OCI-LY3 (cell line): Measurements from ENCODE around the gene TANC1.

Experiments used
- H2AFZ ChIP-seq: fragments of 200-600, 300-600 bp; shearing (Covaris generic); 2 replicates; pipeline ENCODE4 v1.6.0; 2014; ENCODE audit warnings: antibody characterized with exemption, low read depth, low read length
- H3K27ac ChIP-seq: fragments of 200-600, 300-600 bp; sonication (generic); 2 replicates; pipeline ENCODE4 v1.5.1; 2014; ENCODE audit warnings: mild to moderate bottlenecking, low read length, moderate library complexity, mixed read lengths
- H3K27me3 ChIP-seq: fragments of 200-600, 300-600 bp; sonication (generic); 2 replicates; pipeline ENCODE4 v1.6.1; 2014; ENCODE audit warnings: low read depth, low read length, mixed read lengths
- H3K36me3 ChIP-seq: fragments of 200-600, 300-600 bp; sonication (generic); replicated peaks from 2 replicates; pipeline ENCODE3; 2014; ENCODE audit warnings: low read depth, low read length, mixed read lengths
- H3K4me1 ChIP-seq: fragments of 300-600, 200-600 bp; sonication (generic); 2 replicates; pipeline ENCODE4 v1.6.1; 2014; ENCODE audit warnings: low read length, mixed read lengths
- H3K4me2 ChIP-seq: fragments of 200-600, 300-600 bp; sonication (generic); 2 replicates; pipeline ENCODE4 v1.6.1; 2014; ENCODE audit warnings: low read length, mixed read lengths
- H3K4me3 ChIP-seq: fragments of 300-600, 200-600 bp; sonication (generic); 2 replicates; pipeline ENCODE4 v1.5.1; 2014; ENCODE audit warnings: antibody characterized with exemption, mild to moderate bottlenecking, low read length, moderate library complexity
- H3K79me2 ChIP-seq: fragments of 300-600, 200-600 bp; shearing (Covaris generic); 2 replicates; pipeline ENCODE4 v1.6.1; 2014; ENCODE audit warnings: mild to moderate bottlenecking, low read length, mixed read lengths
- H3K9ac ChIP-seq: fragments of 300-600, 200-600 bp; shearing (Covaris generic); 2 replicates; pipeline ENCODE4 v1.6.0; 2014; ENCODE audit warnings: mild to moderate bottlenecking, low read length, moderate library complexity
- H3K9me3 ChIP-seq: fragments of 200-600, 300-600 bp; shearing (Covaris generic); 2 replicates; pipeline ENCODE4 v1.6.1; 2014; ENCODE audit warnings: low read length, mixed read lengths; ENCODE audit not compliant: insufficient read depth
- H4K20me1 ChIP-seq: fragments of 200-600, 300-600 bp; sonication (generic); 2 replicates; pipeline ENCODE4 v1.6.1; 2016; ENCODE audit warnings: low read length, mixed read lengths; ENCODE audit not compliant: insufficient read depth
- CTCF ChIP-seq: fragments of 200-600, 300-600 bp; sonication (generic); IDR thresholded peaks from 2 replicates; pipeline ENCODE4 v1.5.1; 2014; ENCODE audit warnings: antibody characterized with exemption, low read length, low read depth
- EZH2phosphoT487 ChIP-seq: fragments of 200-600 bp; shearing (Covaris generic); IDR thresholded peaks from 2 replicates; pipeline ENCODE4 v1.6.1; 2018; ENCODE audit warnings: antibody characterized with exemption, mixed run types, low read depth

Gene TANC1

DNA sequence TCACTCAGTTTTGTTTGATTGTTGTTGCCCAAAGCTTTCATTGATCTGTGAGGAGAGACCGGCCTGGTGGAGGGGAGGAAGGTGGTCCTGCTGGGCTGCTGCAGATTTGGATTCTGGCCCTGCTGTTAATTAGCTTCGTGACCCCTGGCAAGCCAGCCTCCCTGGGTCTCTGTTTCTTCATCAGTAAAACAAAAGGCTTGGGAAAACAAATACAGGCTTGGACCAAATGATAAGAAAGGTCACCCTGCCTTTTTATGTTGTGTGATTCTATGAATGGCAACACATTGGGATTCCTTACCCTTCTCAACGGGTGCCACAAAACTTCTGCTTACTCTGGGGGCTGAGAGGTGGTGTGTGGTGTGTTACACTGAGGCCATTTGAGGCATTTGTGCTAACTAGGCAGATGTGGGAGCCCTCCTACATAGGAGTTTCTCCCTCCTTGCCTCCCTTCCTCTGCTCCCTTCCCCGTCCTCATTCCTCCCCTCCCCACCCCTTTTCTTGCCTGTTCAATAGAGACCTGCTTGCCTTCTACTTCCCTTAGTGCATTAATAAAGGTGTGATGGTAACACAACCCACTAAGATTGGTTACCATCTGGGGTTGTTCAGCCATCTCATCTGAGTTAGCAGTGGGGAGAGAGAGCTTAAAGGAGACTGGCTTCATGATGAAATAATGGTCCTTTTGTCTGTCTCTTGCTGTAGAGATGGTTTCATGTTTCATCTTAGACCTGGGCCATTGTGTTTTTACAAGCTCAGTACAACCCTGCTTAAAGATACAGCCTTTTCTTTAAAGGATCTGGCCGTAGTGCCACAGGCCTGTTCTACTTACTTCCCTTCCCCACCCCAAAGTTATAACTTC lies 96.2 kb downstream of the TANC1 start:
- H3K36me3 ChIP-seq, result no peaks in the 10 kb centered on the region
- no peak overlapping the region for H3K27ac ChIP-seq
- H3K9ac ChIP-seq, result no peak overlapping the region
- no peak overlapping the region for H2AFZ ChIP-seq
- TF ChIP-seq CTCF (no peak), EZH2phosphoT487 (no peak)
- no peaks in the 10 kb centered on the region for H3K27me3 ChIP-seq
- peaks cover 5% of the 10 kb centered on the region for H3K4me1 ChIP-seq
- no peak overlapping the region for H3K4me3 ChIP-seq
- H3K4me2 ChIP-seq, result no peak overlapping the region
- no peaks in the 10 kb centered on the region for H3K79me2 ChIP-seq
- no peaks in the 10 kb centered on the region for H3K9me3 ChIP-seq
- H4K20me1 ChIP-seq, result no peaks in the 10 kb centered on the region

DNA sequence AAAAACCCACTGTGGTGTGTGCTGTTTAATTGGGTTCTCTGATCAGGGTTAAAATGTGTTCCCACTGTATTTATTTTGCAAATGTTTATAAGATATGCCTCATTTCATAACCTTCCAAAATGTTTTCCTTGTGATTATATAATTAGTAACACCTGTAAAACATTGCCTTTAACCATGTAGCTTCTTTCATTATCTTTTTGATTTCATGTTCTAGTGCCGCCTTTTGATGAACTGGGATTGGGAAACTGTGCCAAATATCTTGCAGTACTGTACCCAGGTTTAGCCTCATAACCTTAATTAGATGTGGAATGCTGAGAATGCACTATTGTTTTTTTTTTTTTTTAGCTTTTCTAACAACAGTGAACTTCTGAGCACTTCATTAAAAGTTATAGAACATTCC lies 96.9 kb downstream of the TANC1 start:
- H2AFZ ChIP-seq, result no peak overlapping the region
- H3K27ac ChIP-seq, result no peak overlapping the region
- no peak overlapping the region for H3K4me2 ChIP-seq
- H3K36me3 ChIP-seq, result no peaks in the 10 kb centered on the region
- H3K27me3 ChIP-seq, result no peaks in the 10 kb centered on the region
- H3K9me3 ChIP-seq, result no peaks in the 10 kb centered on the region
- TF ChIP-seq EZH2phosphoT487, result no peak
- TF ChIP-seq CTCF, result no peak
- H3K9ac ChIP-seq, result no peak overlapping the region
- no peak overlapping the region for H3K4me3 ChIP-seq
- H3K79me2 ChIP-seq, result no peaks in the 10 kb centered on the region
- H4K20me1 ChIP-seq, result no peaks in the 10 kb centered on the region
- peaks cover 5% of the 10 kb centered on the region for H3K4me1 ChIP-seq

DNA sequence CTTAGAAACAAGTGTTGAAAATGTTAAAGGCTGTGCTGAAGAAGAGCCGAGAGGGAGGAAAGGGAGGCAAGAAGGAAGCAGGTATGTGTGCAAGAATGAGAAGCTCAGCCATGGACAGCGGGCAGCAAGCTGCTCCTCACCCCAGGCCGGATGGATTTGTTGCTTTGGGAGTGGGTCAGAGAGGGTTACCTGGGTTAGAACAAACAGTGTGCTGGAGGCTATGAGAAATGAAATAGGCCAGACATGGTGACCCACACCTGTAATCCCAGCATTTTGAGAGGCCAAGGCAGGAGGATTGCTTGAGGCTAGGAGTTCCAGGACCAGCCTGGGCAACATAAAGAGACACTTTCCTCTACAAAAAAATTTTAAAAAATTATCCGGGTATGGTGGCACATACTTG lies 97.5 kb downstream of the TANC1 start:
- Histone ChIP-seq H3K27ac (no peak overlapping the region), H3K4me3 (no peak overlapping the region), H3K9ac (no peak overlapping the region), H3K27me3 (no peaks in the 10 kb centered on the region), H2AFZ (no peak overlapping the region), H3K36me3 (no peaks in the 10 kb centered on the region), H3K4me1 (peaks cover 5% of the 10 kb centered on the region), H3K9me3 (no peaks in the 10 kb centered on the region), H3K4me2 (no peak overlapping the region), H4K20me1 (no peaks in the 10 kb centered on the region), H3K79me2 (no peaks in the 10 kb centered on the region)
- TF ChIP-seq CTCF (no peak), EZH2phosphoT487 (no peak)

DNA sequence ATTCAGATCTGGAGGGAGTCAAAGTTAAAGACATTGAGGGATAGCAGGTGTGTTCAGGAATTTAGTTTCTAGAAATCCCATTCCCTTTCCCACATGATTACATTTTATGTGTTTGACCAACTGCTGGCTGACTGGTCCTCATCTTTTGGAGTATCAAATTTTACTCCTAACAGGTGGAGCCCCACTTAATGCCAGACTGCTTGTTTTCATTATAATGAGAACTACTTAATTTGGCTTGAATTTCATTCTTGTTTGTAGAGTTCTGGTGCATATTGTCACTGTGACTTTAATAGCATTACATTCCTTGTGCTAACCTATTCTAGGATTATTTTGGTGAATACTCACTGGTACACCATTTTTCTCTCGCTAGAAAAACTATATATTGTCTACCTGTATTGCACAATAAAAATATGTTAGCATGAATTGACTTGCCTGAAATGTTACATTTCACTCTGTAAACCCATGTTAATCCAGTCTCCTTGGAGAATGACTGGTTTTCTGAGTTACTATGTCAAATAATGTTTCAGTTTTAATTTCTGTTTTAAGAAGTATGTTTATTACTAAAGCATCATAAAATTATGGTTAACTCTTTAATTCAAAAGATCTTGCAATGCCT lies 98.2 kb downstream of the TANC1 start:
- no peaks in the 10 kb centered on the region for H3K9me3 ChIP-seq
- no peaks in the 10 kb centered on the region for H3K79me2 ChIP-seq
- H3K36me3 ChIP-seq, result no peaks in the 10 kb centered on the region
- H3K27ac ChIP-seq, result no peak overlapping the region
- H2AFZ ChIP-seq, result no peak overlapping the region
- peaks cover 5% of the 10 kb centered on the region for H3K4me1 ChIP-seq
- no peaks in the 10 kb centered on the region for H3K27me3 ChIP-seq
- no peaks in the 10 kb centered on the region for H4K20me1 ChIP-seq
- no peak overlapping the region for H3K4me2 ChIP-seq
- no peak overlapping the region for H3K9ac ChIP-seq
- H3K4me3 ChIP-seq, result no peak overlapping the region
- TF ChIP-seq EZH2phosphoT487 (no peak), CTCF (no peak)
